Neural cell (in vitro differentiated cells): ENCODE measurements around the gene CNTNAP5. TPM values are rescaled to one million over a fixed set of nuclear protein-coding genes. Genes with fewer than 3 reads are reported as not detected.

Experiments
- H2AFZ ChIP-seq: fragments of 200-600, 300-800 bp; sonication (generic), shearing (Covaris generic); 2 replicates; pipeline ENCODE4 v1.6.0; 2014; ENCODE audit warnings: low read depth, mild to moderate bottlenecking, antibody characterized with exemption, low read length, moderate library complexity
- H3F3A ChIP-seq: fragments of 200-600 bp; shearing (Covaris generic); 2 replicates; pipeline ENCODE4 v1.6.1; 2016; ENCODE audit warnings: mild to moderate bottlenecking, moderate library complexity, mixed read lengths, antibody characterized with exemption, low read length; ENCODE audit not compliant: insufficient read depth, poor library complexity, severe bottlenecking
- H3K27ac ChIP-seq: fragments of 200-600, 300-800 bp; sonication (generic), shearing (Covaris generic); 2 replicates; pipeline ENCODE4 v1.5.1; 2014; ENCODE audit warnings: mild to moderate bottlenecking, low read length, moderate library complexity
- H3K27me3 ChIP-seq: fragments of 300-800, 200-600 bp; sonication (generic), shearing (Covaris generic); 2 replicates; pipeline ENCODE4 v1.6.0; 2014; ENCODE audit warnings: mild to moderate bottlenecking, low read depth, low read length, moderate library complexity; ENCODE audit not compliant: insufficient read depth
- H3K36me3 ChIP-seq: fragments of 300-800, 200-600 bp; sonication (generic), shearing (Covaris generic); 2 replicates; pipeline ENCODE4 v1.5.1; 2014; ENCODE audit warnings: mild to moderate bottlenecking, antibody characterized with exemption, low read length, moderate library complexity; ENCODE audit not compliant: insufficient read depth
- H3K4me2 ChIP-seq: fragments of 300-800, 200-600 bp; sonication (generic), shearing (Covaris generic); 2 replicates; pipeline ENCODE4 v1.6.0; 2014; ENCODE audit warnings: mild to moderate bottlenecking, low read length
- H3K4me3 ChIP-seq: fragments of 300-800, 200-600 bp; sonication (generic), shearing (Covaris generic); 2 replicates; pipeline ENCODE4 v1.5.1; 2014; ENCODE audit warnings: mild to moderate bottlenecking, low read length, moderate library complexity
- H3K79me2 ChIP-seq: fragments of 200-600 bp; shearing (Covaris generic); replicated peaks from 2 replicates; pipeline ENCODE4 v1.6.0; 2014; ENCODE audit warnings: mild to moderate bottlenecking, low read length, moderate library complexity; ENCODE audit not compliant: insufficient read depth
- H3K9ac ChIP-seq: fragments of 300-800, 200-600 bp; sonication (generic), shearing (Covaris generic); 2 replicates; pipeline ENCODE4 v1.6.1; 2016; ENCODE audit warnings: mild to moderate bottlenecking, low read length, mixed read lengths
- H3K9me2 ChIP-seq: fragments of 200-600 bp; shearing (Covaris generic); 2 replicates; pipeline ENCODE4 v1.6.1; 2016; ENCODE audit warnings: mild to moderate bottlenecking, low read length, mixed read lengths; ENCODE audit not compliant: insufficient read depth
- H3K9me3 ChIP-seq: fragments of 200-600, 300-800 bp; sonication (generic), shearing (Covaris generic); 2 replicates; pipeline ENCODE4 v1.6.1; 2016; ENCODE audit warnings: mild to moderate bottlenecking, mixed run types, low read length, moderate library complexity, mixed read lengths
- H4K20me1 ChIP-seq: fragments of 200-600 bp; shearing (Covaris generic); 2 replicates; pipeline ENCODE4 v1.6.1; 2016; ENCODE audit warnings: mild to moderate bottlenecking, mixed run types; ENCODE audit not compliant: insufficient read depth
- EP300 ChIP-seq: fragments of 450-650 bp; conservative IDR thresholded peaks from 2 replicates; pipeline ENCODE4 v1.6.1; 2014; ENCODE audit warnings: antibody characterized with exemption, mild to moderate bottlenecking, moderate library complexity; ENCODE audit not compliant: poor library complexity, severe bottlenecking
- EZH2 ChIP-seq: fragments of 200-600, 300-800 bp; shearing (Covaris generic), sonication (generic); IDR thresholded peaks from 2 replicates; pipeline ENCODE4 v1.6.1; 2014; ENCODE audit warnings: antibody characterized with exemption, low read length, borderline replicate concordance, mild to moderate bottlenecking; ENCODE audit not compliant: insufficient read depth, poor library complexity, severe bottlenecking
- MXI1 ChIP-seq: fragments of 450-650 bp; conservative IDR thresholded peaks from 2 replicates; pipeline ENCODE4 v1.6.1; 2014; ENCODE audit warnings: antibody characterized with exemption, mild to moderate bottlenecking; ENCODE audit not compliant: poor library complexity, severe bottlenecking
- POLR2AphosphoS5 ChIP-seq: IDR thresholded peaks from 2 replicates; pipeline ENCODE4 v1.6.1; 2012
- RAD21 ChIP-seq: fragments of 450-650 bp; conservative IDR thresholded peaks from 2 replicates; pipeline ENCODE4 v1.6.1; 2014; ENCODE audit warnings: antibody characterized with exemption, mild to moderate bottlenecking, moderate library complexity
- REST ChIP-seq: IDR thresholded peaks from 2 replicates; pipeline ENCODE4 v1.6.1; 2012; ENCODE audit warnings: borderline replicate concordance
- SMC3 ChIP-seq: fragments of 450-650 bp; conservative IDR thresholded peaks from 2 replicates; pipeline ENCODE4 v1.6.1; 2014; ENCODE audit warnings: antibody characterized with exemption, mild to moderate bottlenecking, moderate library complexity; ENCODE audit not compliant: poor library complexity
- TAF1 ChIP-seq: IDR thresholded peaks from 2 replicates; pipeline ENCODE4 v1.6.1; 2012; ENCODE audit warnings: low read depth
- polyA plus RNA-seq: library from polyadenylated mRNA; depleted of rRNA; stranded (reverse); fragments of >200 nt; gene quantifications from 2 replicates; pipeline ENCODE4 v1.2.3, GENCODE V29; 2014
- TF ChIP-seq, protein P1 (sequence below): fragments of 450-650 bp; IDR thresholded peaks from 2 replicates; pipeline ENCODE4 v1.5.1; 2014; ENCODE audit warnings: antibody characterized with exemption, mild to moderate bottlenecking, moderate library complexity; ENCODE audit not compliant: poor library complexity, severe bottlenecking

Gene CNTNAP5
- polyA plus RNA-seq, 1 donor from 2014 or later: 19.3 TPM

GRCh38 chr2:124310671-124311070 lies 285.6 kb downstream of the CNTNAP5 start:
- H4K20me1 ChIP-seq: no peaks in the 10 kb centered on the region
- no peak for TF ChIP-seq EZH2
- TF ChIP-seq SMC3: no peak
- TF ChIP-seq EP300: no peak
- TF ChIP-seq TAF1: no peak
- TF ChIP-seq, protein P1, sequence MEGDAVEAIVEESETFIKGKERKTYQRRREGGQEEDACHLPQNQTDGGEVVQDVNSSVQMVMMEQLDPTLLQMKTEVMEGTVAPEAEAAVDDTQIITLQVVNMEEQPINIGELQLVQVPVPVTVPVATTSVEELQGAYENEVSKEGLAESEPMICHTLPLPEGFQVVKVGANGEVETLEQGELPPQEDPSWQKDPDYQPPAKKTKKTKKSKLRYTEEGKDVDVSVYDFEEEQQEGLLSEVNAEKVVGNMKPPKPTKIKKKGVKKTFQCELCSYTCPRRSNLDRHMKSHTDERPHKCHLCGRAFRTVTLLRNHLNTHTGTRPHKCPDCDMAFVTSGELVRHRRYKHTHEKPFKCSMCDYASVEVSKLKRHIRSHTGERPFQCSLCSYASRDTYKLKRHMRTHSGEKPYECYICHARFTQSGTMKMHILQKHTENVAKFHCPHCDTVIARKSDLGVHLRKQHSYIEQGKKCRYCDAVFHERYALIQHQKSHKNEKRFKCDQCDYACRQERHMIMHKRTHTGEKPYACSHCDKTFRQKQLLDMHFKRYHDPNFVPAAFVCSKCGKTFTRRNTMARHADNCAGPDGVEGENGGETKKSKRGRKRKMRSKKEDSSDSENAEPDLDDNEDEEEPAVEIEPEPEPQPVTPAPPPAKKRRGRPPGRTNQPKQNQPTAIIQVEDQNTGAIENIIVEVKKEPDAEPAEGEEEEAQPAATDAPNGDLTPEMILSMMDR: no peak
- no peak for TF ChIP-seq RAD21
- no peak for TF ChIP-seq REST
- TF ChIP-seq MXI1: no peak
- TF ChIP-seq POLR2AphosphoS5: no peak
- no peak overlapping the region for H2AFZ ChIP-seq
- no peaks in the 10 kb centered on the region for H3F3A ChIP-seq
- no peaks in the 10 kb centered on the region for H3K9me2 ChIP-seq
- no peak overlapping the region for H3K9ac ChIP-seq
- no peak overlapping the region for H3K4me3 ChIP-seq
- no peaks in the 10 kb centered on the region for H3K9me3 ChIP-seq
- H3K36me3 ChIP-seq: no peaks in the 10 kb centered on the region
- no peak overlapping the region for H3K4me2 ChIP-seq
- H3K27me3 ChIP-seq: no peaks in the 10 kb centered on the region
- H3K27ac ChIP-seq: no peak overlapping the region
- no peaks in the 10 kb centered on the region for H3K79me2 ChIP-seq

- no peak overlapping the region for H2AFZ ChIP-seq
- H4K20me1 ChIP-seq: no peaks in the 10 kb centered on the region
- H3K27ac ChIP-seq: no peak overlapping the region
- no peaks in the 10 kb centered on the region for H3F3A ChIP-seq
- no peak overlapping the region for H3K4me3 ChIP-seq
- H3K27me3 ChIP-seq: no peaks in the 10 kb centered on the region
- no peaks in the 10 kb centered on the region for H3K9me3 ChIP-seq
- H3K79me2 ChIP-seq: no peaks in the 10 kb centered on the region
- TF ChIP-seq EZH2: no peak
- no peak for TF ChIP-seq POLR2AphosphoS5
- no peak for TF ChIP-seq EP300
- TF ChIP-seq, protein P1: no peak
- no peak for TF ChIP-seq TAF1
- no peak for TF ChIP-seq MXI1
- no peak for TF ChIP-seq SMC3
- TF ChIP-seq REST: no peak
- TF ChIP-seq RAD21: no peak
- no peaks in the 10 kb centered on the region for H3K36me3 ChIP-seq
- H3K4me2 ChIP-seq: no peak overlapping the region
- H3K9ac ChIP-seq: no peak overlapping the region
- no peaks in the 10 kb centered on the region for H3K9me2 ChIP-seq
These were observed 289.0 kb downstream of the CNTNAP5 start for GRCh38 chr2:124314084-124314483.
